Body of pancreas (tissue), 4 donors: Measurements from ENCODE around the gene FEV. TPM values are rescaled to one million over a fixed set of nuclear protein-coding genes. Genes with fewer than 3 reads are reported as not detected.
A peak's percentile ranks its signal among the peaks of the same experiment; 100 is the strongest.

Source experiments
- ATAC-seq: fragments of 150-250 bp; one replicate; pipeline ENCODE4 v1.9.1; 2016
- DNase-seq, 4 donors: peaks; one replicate each; pipeline ENCODE4 v3.0.0-alpha.2; 2019
- H3K27ac ChIP-seq, 4 donors: fragments of 200-600 bp; sonication (generic); 1 replicate in 3 of 4; 2 replicates in 1 of 4; pipeline versions ENCODE4 v1.5.1 to v1.6.1; 2016 to 2019; ENCODE audit warnings: mild to moderate bottlenecking in 1 of 4, mixed read lengths in 1 of 4, moderate library complexity in 1 of 4
- H3K27me3 ChIP-seq, 2 donors: fragments of 200-600 bp; sonication (generic); one replicate each; pipeline ENCODE4 v1.6.0; 2016; ENCODE audit warnings: mild to moderate bottlenecking in 1 of 2
- H3K36me3 ChIP-seq, 2 donors: fragments of 200-600 bp; sonication (generic); replicated peaks in 1 of 2; 2 replicates each; pipeline ENCODE4 v1.5.1; 2016; ENCODE audit warnings: low read depth in 2 of 2; ENCODE audit not compliant: insufficient read depth in 1 of 2
- H3K4me1 ChIP-seq: fragments of 200-600 bp; sonication (generic); one replicate; pipeline ENCODE4 v1.6.0; 2016
- H3K4me3 ChIP-seq, 2 donors: fragments of 200-600 bp; sonication (generic); 1 replicate in 1 of 2; 2 replicates in 1 of 2; pipeline ENCODE4 v1.5.1; 2016 to 2019
- H3K9me3 ChIP-seq, 3 donors: fragments of 200-600 bp; sonication (generic); 1 replicate in 2 of 3; 2 replicates in 1 of 3; pipeline ENCODE4 v1.5.1; 2016
- CTCF ChIP-seq, 7 experiments: fragments of 450-650 bp in 4 of 7; fragments of 200-600 bp in 3 of 7; sonication (generic) in 3 of 7; IDR thresholded peaks; one replicate each; pipeline ENCODE4 v1.5.1; 2016 to 2019; ENCODE audit warnings: antibody characterized with exemption in 7 of 7
- POLR2A ChIP-seq, 3 donors: fragments of 450-650 bp; IDR thresholded peaks; one replicate each; pipeline ENCODE4 v1.6.1; 2016; ENCODE audit warnings: antibody characterized with exemption in 3 of 3, mild to moderate bottlenecking in 2 of 3
- WGBS, 2 donors: methylation state at CpG; one replicate each; pipeline ENCODE4 v1.1.5; 2017; 5-methylcytosine and 5-hydroxymethylcytosine counted together
- intact Hi-C: fragments of 100-400 bp; cut with DNase I; formaldehyde crosslinking; loops from one replicate; pipeline ENCODE4 v1.15.1; 2023
- total RNA-seq, 2 donors: library from RNA; depleted of rRNA; stranded (reverse); fragments of >200 nt; gene quantifications; one replicate each; pipeline ENCODE4 v1.1.0, GENCODE V29; 2016

FEV gene
- total RNA-seq, 2 donors from 2014 or later, result not detected

GRCh38 chr2:218961229-218961628 lies 23.8 kb downstream of the FEV start:
- WGBS, 2 donors, result 3 to 4% methylated on average over 4 of the region's 4 CpGs
- Histone ChIP-seq H3K36me3 (no peaks in the 10 kb centered on the region), H3K4me1 (peaks cover 28% of the 10 kb centered on the region), H3K4me3 (no peak overlapping the region), H3K9me3 (no peaks in the 10 kb centered on the region), H3K27ac (no peak overlapping the region), H3K27me3 (peaks cover 0 to 48% of the 10 kb centered on the region in 2 donors)
- ATAC-seq, result no peak
- TF ChIP-seq CTCF (IDR thresholded peaks at IDR 0.05) (no peak), POLR2A (IDR thresholded peaks at IDR 0.05) (peak in 1 of 3 donors; percentile 9)
- intact Hi-C loops, result no loop called here
- DNase-seq, result no peak

- ATAC-seq (no peak), DNase-seq (no peak)
- H3K36me3 ChIP-seq, result no peaks in the 10 kb centered on the region
- intact Hi-C loops, result no loop called here
- TF ChIP-seq POLR2A (IDR thresholded peaks at IDR 0.05), result no peak
- peaks cover 0 to 48% of the 10 kb centered on the region in 2 donors for H3K27me3 ChIP-seq
- H3K4me1 ChIP-seq, result peaks cover 28% of the 10 kb centered on the region
- H3K9me3 ChIP-seq, result no peaks in the 10 kb centered on the region
- no peak overlapping the region for H3K27ac ChIP-seq
- WGBS, 2 donors, result 3 to 4% methylated on average over 21 to 86 of the region's 87 CpGs
- H3K4me3 ChIP-seq, result no peak overlapping the region
These were observed 24.4 kb downstream of the FEV start for GRCh38 chr2:218960309-218961165.

- Histone ChIP-seq H3K4me1 (peaks cover 28% of the 10 kb centered on the region), H3K9me3 (no peaks in the 10 kb centered on the region), H3K27ac (no peak overlapping the region), H3K36me3 (no peaks in the 10 kb centered on the region), H3K4me3 (no peak overlapping the region), H3K27me3 (peaks cover 0 to 48% of the 10 kb centered on the region in 2 donors)
- DNase-seq (no peak), ATAC-seq (no peak)
- 4 to 7% methylated on average over 3 to 62 of the region's 67 CpGs for WGBS, 2 donors
- no peak for TF ChIP-seq CTCF (IDR thresholded peaks at IDR 0.05)
- TF ChIP-seq POLR2A (IDR thresholded peaks at IDR 0.05), result no peak
- intact Hi-C loops, result no loop called here
These were observed 25.1 kb downstream of the FEV start for GRCh38 chr2:218959761-218960308.

GRCh38 chr2:218959141-218959731 lies 25.7 kb downstream of the FEV start, which contains the start of gene CDK5R2:
Gene CDK5R2 (plus strand): TSS chr2:218959666. CDS start chr2:218959821, 155 bp downstream.
- TF ChIP-seq POLR2A (IDR thresholded peaks at IDR 0.05), result peak in 1 of 3 donors; percentile 30
- TF ChIP-seq CTCF (IDR thresholded peaks at IDR 0.05), result no peak
- Histone ChIP-seq H3K27ac (no peak within 1 kb of the TSS), H3K9me3 (no peaks in the 10 kb centered on the region), H3K27me3 (peaks cover 0 to 43% of the 10 kb centered on the region in 2 donors), H3K4me3 (no peak within 1 kb of the TSS), H3K4me1 (peaks cover 28% of the 10 kb centered on the region), H3K36me3 (no peaks in the 10 kb centered on the region)
- intact Hi-C loops, result no loop called here
- 2 to 3% methylated on average over 18 to 29 of the region's 37 CpGs for WGBS, 2 donors
- peak; percentile 67 for ATAC-seq
- DNase-seq, result peak; percentile 60 to 75 (median 70)

- Histone ChIP-seq H3K4me1 (peaks cover 28% of the 10 kb centered on the region), H3K27me3 (peaks cover 0 to 41% of the 10 kb centered on the region in 2 donors), H3K36me3 (no peaks in the 10 kb centered on the region), H3K27ac (no peak overlapping the region), H3K4me3 (no peak overlapping the region), H3K9me3 (no peaks in the 10 kb centered on the region)
- DNase-seq (no peak), ATAC-seq (no peak)
- 80 to 86% methylated on average over 1 of the region's 1 CpG for WGBS, 2 donors
- TF ChIP-seq POLR2A (IDR thresholded peaks at IDR 0.05) (no peak), CTCF (IDR thresholded peaks at IDR 0.05) (no peak)
- intact Hi-C loops, result no loop called here
These were observed 26.7 kb downstream of the FEV start for GRCh38 chr2:218958276-218958675.
